ENCODE measurements around the gene PACSIN1. TPM values are rescaled to one million over a fixed set of nuclear protein-coding genes. Genes with fewer than 3 reads are reported as not detected.

PACSIN1 gene
- total RNA-seq, 4 donors from 2014 or later, result not detected

- H3K4me1 ChIP-seq, result peaks cover 0 to 17% (median 6%) of the 10 kb centered on the region in 3 donors
- H3K9me3 ChIP-seq, result no peaks in the 10 kb centered on the region
- H3K27me3 ChIP-seq, result no peaks in the 10 kb centered on the region
- H3K36me3 ChIP-seq, result no peaks in the 10 kb centered on the region
- H3K4me3 ChIP-seq, result no peak overlapping the region
- no peak for DNase-seq
- WGBS, 2 donors, result 62 to 84% methylated on average over 3 to 5 of the region's 5 CpGs
- intact Hi-C loops (cut with DNase I), result no loop called here
- H3K27ac ChIP-seq, result no peak overlapping the region
- TF ChIP-seq POLR2A (IDR thresholded peaks at IDR 0.05) (no peak), CTCF (IDR thresholded peaks at IDR 0.05) (no peak)
Measured at GRCh38 chr6:34543421-34543820, 77.5 kb downstream of the PACSIN1 start.

- intact Hi-C loops (cut with DNase I), result no loop called here
- no peak for DNase-seq
- TF ChIP-seq CTCF (IDR thresholded peaks at IDR 0.05), result no peak
- TF ChIP-seq POLR2A (IDR thresholded peaks at IDR 0.05), result no peak
- Histone ChIP-seq H3K9me3 (no peaks in the 10 kb centered on the region), H3K4me3 (no peak overlapping the region), H3K4me1 (peaks cover 0 to 17% (median 6%) of the 10 kb centered on the region in 3 donors), H3K27me3 (no peaks in the 10 kb centered on the region), H3K36me3 (no peaks in the 10 kb centered on the region), H3K27ac (no peak overlapping the region)
- 93% methylated on average over 7 to 8 of the region's 27 CpGs for WGBS, 2 donors
Measured at GRCh38 chr6:34544052-34544604, 78.3 kb downstream of the PACSIN1 start.

GRCh38 chr6:34544776-34545471 is 79.0 kb downstream of the PACSIN1 start:
- Histone ChIP-seq H3K4me3 (no peak overlapping the region), H3K9me3 (no peaks in the 10 kb centered on the region), H3K27ac (no peak overlapping the region), H3K4me1 (peaks cover 0 to 17% (median 6%) of the 10 kb centered on the region in 3 donors), H3K27me3 (no peaks in the 10 kb centered on the region), H3K36me3 (no peaks in the 10 kb centered on the region)
- WGBS, 2 donors, result 80 to 81% methylated on average over 4 to 5 of the region's 13 CpGs
- no peak for DNase-seq
- TF ChIP-seq POLR2A (IDR thresholded peaks at IDR 0.05) (no peak), CTCF (IDR thresholded peaks at IDR 0.05) (no peak)
- intact Hi-C loops (cut with DNase I), result no loop called here

- intact Hi-C loops (cut with DNase I), result no loop called here
Measured at GRCh38 chr6:34546551-34547321, 80.9 kb downstream of the PACSIN1 start.

More at GRCh38 chr6:34546551-34547321, 80.9 kb downstream of the PACSIN1 start:
- no peak for DNase-seq
- Histone ChIP-seq H3K4me1 (peaks cover 0 to 17% (median 6%) of the 10 kb centered on the region in 3 donors), H3K27ac (peak overlapping the region in 1 of 4 donors; percentile 16), H3K9me3 (no peaks in the 10 kb centered on the region), H3K27me3 (peaks cover 0 to 3% (median 0%) of the 10 kb centered on the region in 4 donors), H3K4me3 (no peak overlapping the region), H3K36me3 (no peaks in the 10 kb centered on the region)
- TF ChIP-seq CTCF (IDR thresholded peaks at IDR 0.05) (no peak), POLR2A (IDR thresholded peaks at IDR 0.05) (no peak)
- 16 to 33% methylated on average over 4 to 5 of the region's 11 CpGs for WGBS, 2 donors
